K562 (cell line): Measurements from ENCODE around the gene OR4D9. TPM values are rescaled to one million over a fixed set of nuclear protein-coding genes. Genes with fewer than 3 reads are reported as not detected.

Experiments used
- BDP1 ChIP-seq: IDR thresholded peaks from 3 replicates; pipeline ENCODE4 v1.6.1; 2011; ENCODE audit not compliant: insufficient read length, insufficient read depth
- GABPA ChIP-seq: fragments of 200-800 bp; sonication (Bioruptor generic); conservative IDR thresholded peaks from 2 replicates; pipeline ENCODE4 v1.6.1; 2016; ENCODE audit warnings: low read depth, missing genetic modification characterization, missing compliant biosample characterization
- GABPB1 ChIP-seq: sonication (generic); formaldehyde crosslinking; IDR thresholded peaks from 2 replicates; pipeline ENCODE4 v1.8.0; 2022; ENCODE audit warnings: mild to moderate bottlenecking, missing genetic modification reagents
- JUND ChIP-seq, 2 experiments: IDR thresholded peaks; 2 replicates in 1 of 2; 3 replicates in 1 of 2; pipeline ENCODE4 v1.6.1; 2011; ENCODE audit warnings: borderline replicate concordance in 2 of 2, low read depth in 2 of 2, low read length in 2 of 2, improper control_type of control experiment in 1 of 2, missing biosample characterization in 1 of 2, missing genetic modification characterization in 1 of 2, missing genetic modification reagents in 1 of 2
- RUNX1 ChIP-seq: sonication (generic); IDR thresholded peaks from 2 replicates; pipeline ENCODE4 v1.6.1; 2016; ENCODE audit warnings: antibody characterized with exemption, low read depth
- SREBF1 ChIP-seq: fragments of 150-350 bp; IDR thresholded peaks from 2 replicates; pipeline ENCODE4 v1.6.1; 2014; ENCODE audit warnings: antibody characterized with exemption, low read depth, low read length, borderline replicate concordance
- XRCC3 ChIP-seq: fragments of 450-650 bp; IDR thresholded peaks from 2 replicates; pipeline ENCODE4 v1.6.1; 2017; ENCODE audit warnings: mild to moderate bottlenecking, moderate library complexity
- ZNF699 ChIP-seq: fragments of 250-450 bp; sonication (Bioruptor Pico); IDR thresholded peaks from 2 replicates; pipeline ENCODE4 v1.8.0; 2021; ENCODE audit warnings: mild to moderate bottlenecking, moderate library complexity; ENCODE audit not compliant: insufficient replicate concordance
- ZZZ3 ChIP-seq: fragments of 450-650 bp; IDR thresholded peaks from 2 replicates; pipeline ENCODE4 v1.6.1; 2016; ENCODE audit warnings: antibody characterized with exemption, mild to moderate bottlenecking, moderate library complexity
- polyA plus RNA-seq, 8 experiments: library from polyadenylated mRNA; depleted of rRNA in 4 of 8; stranded (reverse) in 5 of 8; unstranded in 3 of 8; fragments of >200 nt; fragmentation: Nextera tagmentation in 2 of 8; fragmentation: Illumina TruSeq in 1 of 8; extraction: Ambion mirVana in 2 of 8; extraction: Trizol in 1 of 8; gene quantifications; 2 replicates each; pipeline versions ENCODE4 v1.2.1 to v1.2.3, GENCODE V29; 2011 to 2014; ENCODE audit warnings: inconsistent platforms in 1 of 8, missing spikeins in 1 of 8
- total RNA-seq, 7 experiments: library from RNA; depleted of rRNA in 6 of 7; stranded (reverse); fragments of >200 nt in 6 of 7; fragmentation: Illumina TruSeq in 2 of 7; extraction: Trizol in 2 of 7; gene quantifications; 2 replicates each; pipeline versions ENCODE4 v1.2.1 to v1.2.3, GENCODE V29; 2011 to 2021; ENCODE audit warnings: low replicate concordance in 1 of 7
- TF ChIP-seq, protein P1 (sequence below): fragments of 450-650 bp; IDR thresholded peaks from 2 replicates; pipeline ENCODE4 v1.6.1; 2017; ENCODE audit warnings: antibody characterized with exemption
- TF ChIP-seq, protein P2 (sequence below), 2 experiments: fragments of 450-650 bp in 1 of 2; sonication (generic) in 1 of 2; formaldehyde crosslinking in 1 of 2; IDR thresholded peaks in 1 of 2; conservative IDR thresholded peaks in 1 of 2; 2 replicates each; pipeline versions ENCODE4 v1.6.1 to v1.8.1; 2016 to 2023; ENCODE audit warnings: mild to moderate bottlenecking in 2 of 2, moderate library complexity in 2 of 2, inconsistent platforms in 1 of 2, missing genetic modification reagents in 1 of 2
- TF ChIP-seq, protein P3 (sequence below): fragments of 250-450 bp; sonication (Bioruptor Pico); IDR thresholded peaks from 2 replicates; pipeline ENCODE4 v1.4.0; 2020; ENCODE audit warnings: borderline replicate concordance

The OR4D9 gene
- total and polyA plus RNA-seq, 9 of the 15 experiments (the other 6 are each of a cell fraction or from before 2014, with no cell fraction given): not detected

- TF ChIP-seq, protein P1, sequence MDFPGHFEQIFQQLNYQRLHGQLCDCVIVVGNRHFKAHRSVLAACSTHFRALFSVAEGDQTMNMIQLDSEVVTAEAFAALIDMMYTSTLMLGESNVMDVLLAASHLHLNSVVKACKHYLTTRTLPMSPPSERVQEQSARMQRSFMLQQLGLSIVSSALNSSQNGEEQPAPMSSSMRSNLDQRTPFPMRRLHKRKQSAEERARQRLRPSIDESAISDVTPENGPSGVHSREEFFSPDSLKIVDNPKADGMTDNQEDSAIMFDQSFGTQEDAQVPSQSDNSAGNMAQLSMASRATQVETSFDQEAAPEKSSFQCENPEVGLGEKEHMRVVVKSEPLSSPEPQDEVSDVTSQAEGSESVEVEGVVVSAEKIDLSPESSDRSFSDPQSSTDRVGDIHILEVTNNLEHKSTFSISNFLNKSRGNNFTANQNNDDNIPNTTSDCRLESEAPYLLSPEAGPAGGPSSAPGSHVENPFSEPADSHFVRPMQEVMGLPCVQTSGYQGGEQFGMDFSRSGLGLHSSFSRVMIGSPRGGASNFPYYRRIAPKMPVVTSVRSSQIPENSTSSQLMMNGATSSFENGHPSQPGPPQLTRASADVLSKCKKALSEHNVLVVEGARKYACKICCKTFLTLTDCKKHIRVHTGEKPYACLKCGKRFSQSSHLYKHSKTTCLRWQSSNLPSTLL: 0 out of 2 replicates have a peak, but pooled peaks have one; percentile 29
- no peak for TF ChIP-seq ZNF699 (CRISPR knock-in tag)
- no peak for TF ChIP-seq XRCC3
- TF ChIP-seq ZZZ3: no peak
- no peak for TF ChIP-seq RUNX1
- TF ChIP-seq, protein P2, sequence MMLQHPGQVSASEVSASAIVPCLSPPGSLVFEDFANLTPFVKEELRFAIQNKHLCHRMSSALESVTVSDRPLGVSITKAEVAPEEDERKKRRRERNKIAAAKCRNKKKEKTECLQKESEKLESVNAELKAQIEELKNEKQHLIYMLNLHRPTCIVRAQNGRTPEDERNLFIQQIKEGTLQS (IDR thresholded peaks at IDR 0.05): peak; percentile 24; the same call in 1 of the 2 replicates
- TF ChIP-seq, protein P2 (CRISPR knock-in tag; conservative IDR thresholded peaks at IDR 0.05): peak; percentile 28; the same call in 1 of the 2 replicates
- no peak for TF ChIP-seq SREBF1
- peak; percentile 49; the same call in 1 of the 2 replicates for TF ChIP-seq JUND (IDR thresholded peaks at IDR 0.05; ENCODE audit: borderline replicate concordance, low read depth, low read length)
- TF ChIP-seq JUND (tag; IDR thresholded peaks at IDR 0.05; ENCODE audit: borderline replicate concordance, low read depth, low read length): no peak; the same call in 2 of the 3 replicates
- TF ChIP-seq GABPA (tag): peak; percentile 61
- TF ChIP-seq BDP1: peak; percentile 56
- TF ChIP-seq GABPB1 (CRISPR knock-in tag): peak; percentile 61
- TF ChIP-seq, protein P3, sequence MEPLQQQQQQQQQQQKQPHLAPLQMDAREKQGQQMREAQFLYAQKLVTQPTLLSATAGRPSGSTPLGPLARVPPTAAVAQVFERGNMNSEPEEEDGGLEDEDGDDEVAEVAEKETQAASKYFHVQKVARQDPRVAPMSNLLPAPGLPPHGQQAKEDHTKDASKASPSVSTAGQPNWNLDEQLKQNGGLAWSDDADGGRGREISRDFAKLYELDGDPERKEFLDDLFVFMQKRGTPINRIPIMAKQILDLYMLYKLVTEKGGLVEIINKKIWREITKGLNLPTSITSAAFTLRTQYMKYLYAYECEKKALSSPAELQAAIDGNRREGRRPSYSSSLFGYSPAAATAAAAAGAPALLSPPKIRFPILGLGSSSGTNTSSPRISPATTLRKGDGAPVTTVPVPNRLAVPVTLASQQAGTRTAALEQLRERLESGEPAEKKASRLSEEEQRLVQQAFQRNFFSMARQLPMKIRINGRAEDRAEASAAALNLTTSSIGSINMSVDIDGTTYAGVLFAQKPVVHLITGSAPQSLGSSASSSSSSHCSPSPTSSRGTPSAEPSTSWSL (CRISPR knock-in tag): no peak
Observed at GRCh38 chr11:59556115-59556916, 45.0 kb downstream of the OR4D9 start (continued).
